Measurements from ENCODE around the gene KAT6B.
"Not testable (repeated sequence)": the region's sequence is repeated elsewhere in the genome, so short reads cannot be mapped to it uniquely, and the experiment has no call there.

Gene KAT6B

DNA sequence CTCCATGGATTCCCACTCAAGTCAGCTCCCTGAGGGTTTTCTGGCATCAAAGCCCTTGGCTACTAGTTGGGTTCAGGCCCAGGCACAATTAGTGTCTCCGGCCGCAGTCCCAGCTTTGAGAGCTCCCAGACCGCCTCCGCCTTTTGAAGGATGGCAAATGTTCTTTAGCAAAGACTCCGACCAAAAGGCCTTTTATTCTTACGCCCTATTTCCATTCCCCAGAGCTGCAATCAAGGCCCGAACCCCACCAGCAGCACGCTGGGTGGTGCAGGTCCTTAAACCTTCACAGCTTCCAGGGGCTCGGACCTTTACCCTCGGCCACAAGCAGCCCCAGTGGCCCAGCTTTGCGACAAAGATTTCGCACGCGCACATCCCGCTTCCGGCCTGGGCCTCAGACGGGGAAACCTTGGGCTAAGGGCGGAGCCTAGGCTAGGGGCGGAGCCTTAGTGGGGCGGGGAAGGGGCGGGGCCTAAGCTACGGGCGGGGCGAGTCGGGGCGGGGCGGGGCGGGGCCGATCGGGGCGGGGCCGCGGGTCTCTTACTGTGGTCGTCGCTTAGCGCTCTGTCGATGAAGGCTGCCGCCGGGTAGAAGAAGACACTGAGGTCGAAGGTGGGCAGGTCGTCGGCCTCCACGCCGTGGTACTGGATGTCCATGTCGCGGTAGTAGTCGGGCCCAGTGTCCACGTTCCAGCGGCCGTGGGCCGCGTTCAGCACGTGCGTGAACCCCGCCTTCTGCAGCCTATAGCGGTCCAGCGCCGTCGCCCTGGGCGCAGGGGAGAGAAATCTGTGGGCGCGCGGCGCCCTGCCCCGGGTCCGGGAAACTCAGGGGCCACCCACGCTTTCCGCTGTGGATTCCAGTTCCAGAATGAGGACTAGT, 217.1 kb downstream of the KAT6B start:
- peak; percentile 27 to 66 (median 52) for DNase-seq

DNA sequence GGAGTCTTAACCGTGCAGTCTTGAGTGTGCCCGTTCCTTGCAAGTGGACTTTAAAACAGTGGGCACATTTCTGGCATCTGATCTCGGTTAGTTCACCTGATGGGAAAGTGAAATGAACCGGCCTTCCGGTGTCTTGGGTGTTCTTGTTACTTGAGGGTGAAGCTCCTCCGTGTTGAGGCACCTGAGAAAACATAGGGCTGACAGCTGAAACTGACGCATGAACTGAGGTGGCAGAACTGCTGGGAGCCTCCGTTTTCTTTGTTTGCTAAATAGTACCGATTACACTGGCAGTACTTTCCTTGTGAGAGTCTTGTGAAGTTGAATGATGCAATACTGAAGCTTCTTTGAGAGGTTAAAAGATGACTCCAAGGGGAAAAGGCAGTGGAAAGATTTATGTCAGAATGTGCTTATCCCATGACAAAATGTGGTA, 222.3 kb downstream of the KAT6B start:
- peak; percentile 24 to 67 (median 45) for DNase-seq

DNA sequence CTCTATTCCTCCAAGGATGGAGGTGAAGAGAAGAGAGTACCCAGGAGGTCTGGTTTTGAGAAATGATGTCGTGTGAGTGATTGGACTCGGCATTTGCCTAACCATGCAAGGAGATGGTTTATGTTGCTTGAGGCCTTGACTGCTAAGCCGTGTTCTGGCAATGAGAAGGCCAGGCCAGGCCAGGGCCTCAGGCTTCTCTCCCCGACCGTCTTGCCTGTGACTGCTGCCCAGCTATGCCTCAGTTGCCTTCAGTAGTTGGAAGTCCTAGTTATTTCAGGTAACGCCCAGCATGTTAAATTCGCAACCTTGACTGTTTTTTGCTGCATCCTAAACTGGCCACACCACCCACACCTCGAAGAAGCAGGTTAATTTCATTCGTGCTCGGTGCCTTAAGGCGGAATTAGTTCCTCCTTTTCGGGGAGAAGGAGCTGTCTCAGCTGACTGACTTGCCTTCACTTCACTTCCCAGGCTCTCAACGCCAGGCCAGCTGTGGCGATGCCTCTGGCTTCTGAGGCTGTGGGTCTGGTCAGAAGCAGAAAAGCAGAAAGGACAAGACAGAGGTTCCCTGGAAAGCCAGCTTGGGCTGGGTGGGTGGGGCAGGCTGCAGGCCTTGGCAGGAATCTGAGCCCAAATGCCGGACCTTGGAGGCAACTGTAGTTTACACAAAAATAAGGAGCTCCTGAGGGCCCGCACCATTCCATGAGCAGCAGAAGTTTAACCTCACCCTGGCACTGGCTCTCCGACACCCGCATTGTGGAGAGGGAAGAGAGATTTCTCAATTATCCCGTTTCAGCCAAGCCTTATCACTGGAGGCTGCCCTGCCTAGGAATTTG, 223.1 kb downstream of the KAT6B start:
- DNase-seq, result peak; percentile 60 to 73 (median 70)

DNA sequence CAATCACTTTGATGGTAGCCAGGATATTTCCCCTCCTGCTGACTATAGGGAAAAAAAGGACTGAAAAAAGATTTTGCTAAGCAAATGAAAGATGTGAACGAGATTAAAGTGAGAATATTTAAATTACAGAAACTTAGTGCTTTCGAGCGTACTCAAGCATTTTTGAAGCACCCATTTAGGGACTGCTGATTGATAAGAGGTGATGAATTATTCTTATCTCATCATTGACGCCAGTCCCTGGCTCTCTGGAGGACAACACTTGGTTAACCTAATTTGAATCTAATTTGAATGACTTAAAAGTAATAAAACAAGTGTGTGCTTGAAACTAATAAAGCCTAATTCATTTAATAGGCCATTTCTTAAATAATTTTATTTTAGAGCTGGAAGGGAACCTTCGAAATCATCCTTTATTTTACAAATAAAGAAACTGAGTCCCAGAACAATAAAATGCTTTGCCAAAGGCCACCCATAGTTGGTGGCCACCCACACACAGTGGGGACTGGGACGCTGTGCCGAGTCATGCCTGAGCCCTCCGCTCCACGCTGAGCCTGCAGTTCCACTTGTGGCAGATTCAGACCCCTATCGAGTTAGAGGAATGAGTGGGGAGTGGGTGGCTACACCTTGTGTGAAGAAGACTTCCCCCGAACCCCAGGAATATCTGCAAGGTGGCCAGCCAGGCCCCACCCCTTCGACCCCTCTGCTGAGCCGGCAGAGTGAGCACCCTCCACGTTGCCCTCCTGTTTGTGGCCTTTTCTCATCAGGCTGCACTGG, 223.9 kb downstream of the KAT6B start:
- DNase-seq, result no peak

DNA sequence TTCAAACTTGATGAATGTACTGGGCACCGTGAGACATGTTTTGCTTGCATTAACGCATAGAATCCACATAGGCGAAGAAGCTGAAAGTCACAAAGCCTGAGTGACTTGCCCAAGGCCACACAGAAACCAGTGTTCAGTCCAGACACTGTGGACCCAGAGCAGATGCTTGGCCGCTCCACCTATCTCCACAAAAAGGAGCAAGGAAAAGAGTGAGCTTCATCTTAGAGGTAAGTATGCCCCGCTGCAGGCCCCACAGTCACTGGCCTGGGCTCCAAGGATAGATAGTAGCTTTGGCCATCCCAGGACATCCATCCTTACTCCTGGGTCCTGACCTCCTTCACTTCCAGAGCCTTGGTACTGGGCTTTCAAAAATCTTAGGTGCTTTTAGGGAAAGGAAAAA, 224.9 kb downstream of the KAT6B start:
- no peak for DNase-seq

DNA sequence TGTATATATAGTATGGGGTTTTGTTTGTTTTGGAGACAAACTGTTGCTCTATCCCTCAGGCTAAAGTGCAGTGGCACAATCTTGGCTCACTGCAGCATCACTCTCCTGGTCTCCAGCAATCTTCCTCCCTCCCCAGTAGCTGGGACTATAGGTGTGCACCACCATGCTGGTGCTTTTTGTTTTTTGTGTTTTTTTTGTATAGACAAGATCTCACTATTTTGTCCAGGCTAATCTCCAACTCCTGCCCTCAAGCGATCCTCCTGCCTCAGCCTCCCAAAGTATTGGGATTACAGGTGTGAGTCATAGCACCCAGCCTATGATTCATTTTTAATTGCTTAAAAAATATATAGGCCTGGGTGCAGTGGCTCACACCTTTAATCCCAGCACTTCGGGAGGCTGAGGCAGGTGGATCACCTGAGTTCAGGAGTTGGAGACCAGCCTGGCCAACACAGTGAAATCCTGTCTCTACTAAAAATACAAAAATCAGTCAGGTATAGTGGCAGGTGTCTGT, 229.6 kb downstream of the KAT6B start:
- DNase-seq, result not testable (repeated sequence)

DNA sequence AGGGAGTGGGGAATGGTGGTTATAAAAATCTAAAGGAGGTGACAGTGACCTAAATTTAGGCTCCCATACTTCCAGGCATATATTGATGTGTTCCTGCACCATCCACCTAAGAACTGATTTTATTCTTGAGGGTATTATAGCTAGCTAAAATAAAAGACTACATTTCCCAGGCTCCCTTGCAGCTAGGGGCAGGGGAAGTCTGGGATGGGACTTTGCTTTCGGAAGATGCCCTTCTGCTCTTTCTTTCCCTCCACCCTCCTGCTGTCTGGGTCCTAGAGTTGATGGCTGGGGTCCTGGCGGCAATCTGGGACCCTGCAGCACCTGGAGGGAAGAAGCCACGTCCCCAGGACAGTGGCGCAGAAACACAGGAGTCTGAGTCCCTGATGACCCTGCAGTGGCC, 231.3 kb downstream of the KAT6B start:
- DNase-seq, result no peak

DNA sequence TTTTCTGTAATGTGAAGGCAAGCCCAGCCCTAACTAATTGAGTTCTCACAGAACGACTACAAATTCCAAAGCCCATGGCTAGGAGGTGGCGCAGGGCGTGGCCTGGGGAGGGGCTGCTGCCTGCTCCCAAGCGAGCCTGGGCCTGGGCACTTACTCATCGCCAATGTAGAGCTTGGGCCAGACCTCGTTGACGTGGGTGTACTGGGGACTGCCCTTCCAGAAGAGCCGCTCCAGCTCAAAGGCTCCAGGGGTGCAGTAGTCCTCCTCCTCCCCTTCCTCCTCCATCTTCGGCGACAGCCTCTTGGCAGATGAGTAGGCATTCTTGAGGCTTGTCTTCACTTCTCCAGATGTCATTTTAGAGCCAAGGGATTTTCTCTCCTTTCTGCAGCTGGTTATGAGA, 231.8 kb downstream of the KAT6B start:
- DNase-seq, result no peak

DNA sequence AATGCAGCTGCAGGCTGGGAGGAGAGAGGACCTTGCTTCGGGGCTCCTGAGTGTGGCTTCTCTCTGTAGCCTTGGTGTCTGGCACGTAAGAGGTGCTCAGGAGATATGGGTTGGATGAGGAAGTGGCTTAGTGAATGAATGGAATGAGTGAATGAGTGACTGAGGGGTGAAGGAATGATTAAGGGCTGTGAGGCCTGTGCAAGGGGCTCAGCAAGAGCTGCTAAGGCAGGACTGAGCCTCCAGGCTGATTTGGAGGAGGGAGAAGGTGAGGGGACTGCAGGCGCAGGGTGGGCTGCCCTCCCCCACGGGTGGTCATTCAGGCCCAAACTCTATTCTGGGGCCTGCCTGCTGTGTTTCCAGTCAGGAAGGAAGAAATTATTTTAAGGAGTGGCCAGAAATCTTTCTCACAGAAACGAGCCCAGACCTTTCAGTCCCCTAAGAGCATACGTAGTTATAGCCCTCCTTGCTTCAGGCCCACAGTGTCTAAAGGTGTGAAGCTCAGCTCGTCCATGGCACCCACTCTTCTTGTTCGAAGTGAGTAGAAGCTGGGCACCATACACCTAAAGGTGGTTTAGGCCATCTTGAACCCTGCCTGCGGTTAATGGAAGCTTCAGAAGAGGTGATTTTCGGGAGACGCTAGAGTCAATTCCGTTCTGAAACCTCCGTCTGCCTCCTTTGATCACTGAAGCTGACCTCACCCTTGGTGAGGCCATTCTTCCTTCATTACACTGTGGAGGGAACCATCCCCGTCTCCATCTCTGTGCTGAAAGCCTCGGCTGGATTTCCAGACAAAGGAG, 235.5 kb downstream of the KAT6B start:
- DNase-seq, result peak in 2 of 4 experiments; percentile 84 to 96

DNA sequence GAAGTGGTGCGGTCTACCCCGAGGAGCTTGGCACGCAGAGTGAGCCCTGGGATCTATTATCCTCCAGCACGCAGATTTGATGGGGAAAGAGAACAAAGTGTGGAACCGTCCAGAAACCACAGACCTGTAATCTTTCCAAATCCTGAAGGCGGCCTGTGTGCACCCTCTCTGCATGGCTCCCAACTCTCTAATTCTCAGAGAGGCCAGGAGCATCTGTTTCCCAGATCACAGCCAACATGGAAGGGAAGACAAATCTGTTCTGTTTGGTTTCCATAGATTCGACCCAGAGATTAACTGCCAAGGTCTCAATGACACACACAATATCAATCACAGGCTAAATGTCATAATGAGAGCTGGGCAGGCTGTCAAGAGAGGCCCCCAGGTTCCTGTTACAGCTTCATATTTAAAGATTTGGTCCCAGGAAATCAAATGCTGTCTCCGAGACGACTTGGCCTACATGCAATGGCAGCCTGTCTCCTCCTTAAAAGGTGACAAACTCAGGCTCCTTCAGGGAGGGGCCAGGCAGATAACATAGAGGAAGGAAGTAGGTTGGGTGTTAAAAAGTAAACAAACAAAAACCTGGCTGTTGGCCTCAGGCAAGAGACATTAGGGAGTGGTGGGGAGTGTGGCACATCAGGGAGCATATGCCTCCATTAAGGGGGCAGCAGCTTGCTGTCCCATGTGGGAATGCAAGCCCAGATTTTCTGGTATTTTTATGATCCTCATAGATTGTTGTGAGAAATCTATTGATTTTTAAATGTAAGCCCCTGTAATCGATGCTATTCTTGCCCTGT, 236.3 kb downstream of the KAT6B start:
- DNase-seq, result peak in 1 of 4 experiments; percentile 90

DNA sequence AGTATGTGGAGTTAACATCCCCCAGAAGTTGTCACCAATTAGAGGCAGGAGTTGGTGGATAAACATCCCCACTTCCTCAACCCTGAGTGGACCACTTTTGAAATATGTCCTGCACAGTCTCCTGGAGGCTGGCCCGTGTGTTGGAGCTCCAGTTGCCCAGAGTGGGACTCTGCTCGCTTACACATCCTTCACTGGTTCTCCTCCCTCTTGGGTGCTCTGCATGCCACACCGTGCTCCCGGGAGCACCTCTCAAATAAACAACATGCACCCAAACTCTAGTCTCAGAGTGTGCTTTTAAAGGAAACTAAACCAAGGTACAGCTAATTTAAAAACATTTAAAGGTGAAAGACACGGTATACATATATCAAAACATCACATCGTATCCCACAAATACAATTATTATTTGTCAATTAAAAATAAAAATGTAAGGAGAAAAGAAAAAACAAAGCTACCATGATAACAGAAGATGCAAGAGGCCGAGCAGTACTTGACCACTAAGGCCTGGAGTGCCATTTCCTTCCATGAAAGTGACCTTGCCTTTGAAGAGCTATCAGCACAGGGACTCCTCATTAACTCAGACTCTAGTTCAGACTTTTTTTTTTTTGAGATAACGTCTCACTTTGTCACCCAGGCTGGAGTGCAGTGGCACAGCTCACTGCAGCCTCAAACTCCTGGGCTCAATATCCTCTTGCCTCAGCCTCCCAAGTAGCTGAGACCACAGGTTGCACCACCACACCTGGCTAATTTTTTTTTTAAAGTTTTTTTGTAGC, 237.2 kb downstream of the KAT6B start:
- no peak for DNase-seq

DNA sequence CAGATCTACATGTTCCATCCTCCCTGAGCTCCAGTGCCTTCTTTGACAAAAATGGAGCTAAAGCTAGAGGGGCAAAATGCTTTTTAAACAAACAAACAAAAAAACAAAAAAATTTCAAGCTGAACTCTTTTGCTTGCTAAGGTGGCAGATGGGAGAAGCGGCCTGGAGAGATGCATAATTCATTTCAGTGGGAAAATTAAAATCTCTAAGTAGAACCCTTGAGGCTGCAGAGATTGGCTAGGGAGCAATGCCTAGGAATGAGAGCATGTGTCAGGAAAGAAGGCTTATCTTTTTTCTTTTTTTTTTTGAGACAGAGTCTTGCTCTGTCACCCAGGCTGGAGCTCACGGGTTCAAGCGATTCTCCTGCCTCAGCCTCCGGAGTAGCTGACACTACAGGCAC, 238.7 kb downstream of the KAT6B start:
- DNase-seq, result no peak

DNA sequence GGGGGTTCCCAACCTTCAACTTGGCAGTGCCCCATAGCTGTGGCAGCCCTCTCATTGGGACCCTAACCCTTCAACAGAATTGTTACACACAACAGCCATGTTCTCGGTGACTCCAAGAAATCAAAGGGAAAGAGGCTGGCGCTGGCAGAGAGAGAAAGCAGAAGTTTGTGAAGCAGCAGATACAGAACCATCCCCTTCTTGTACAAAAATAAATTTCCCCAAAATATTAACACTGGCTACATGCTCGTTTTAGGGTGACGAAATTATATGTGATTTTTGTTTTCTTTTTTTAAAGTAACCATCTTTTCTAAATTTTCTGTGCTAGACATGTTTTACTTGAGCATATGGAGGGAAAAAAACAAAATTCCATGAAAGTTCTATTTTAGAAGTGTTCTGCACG, 239.9 kb downstream of the KAT6B start:
- DNase-seq, result peak; percentile 47 to 67 (median 57)

DNA sequence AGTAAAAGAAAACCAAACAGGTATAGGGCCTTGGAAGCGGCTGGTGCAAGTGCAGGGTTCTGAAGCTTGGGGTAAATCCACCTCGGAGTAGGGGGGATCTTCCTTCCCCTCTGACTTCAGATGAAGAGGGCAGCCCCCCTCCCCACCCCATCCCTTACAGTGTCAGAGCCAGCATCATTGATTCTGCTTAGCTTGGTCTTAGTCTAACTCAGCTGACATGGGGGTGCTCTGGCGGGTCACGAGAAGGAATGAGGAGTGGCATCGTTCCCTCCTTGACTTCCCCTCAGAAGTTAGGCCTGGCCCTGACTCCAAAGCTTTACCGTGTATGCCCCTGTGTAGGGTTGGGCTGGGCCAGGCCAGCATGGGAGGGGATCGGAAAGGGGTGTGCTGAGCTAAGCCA, 240.9 kb downstream of the KAT6B start:
- DNase-seq, result no peak

DNA sequence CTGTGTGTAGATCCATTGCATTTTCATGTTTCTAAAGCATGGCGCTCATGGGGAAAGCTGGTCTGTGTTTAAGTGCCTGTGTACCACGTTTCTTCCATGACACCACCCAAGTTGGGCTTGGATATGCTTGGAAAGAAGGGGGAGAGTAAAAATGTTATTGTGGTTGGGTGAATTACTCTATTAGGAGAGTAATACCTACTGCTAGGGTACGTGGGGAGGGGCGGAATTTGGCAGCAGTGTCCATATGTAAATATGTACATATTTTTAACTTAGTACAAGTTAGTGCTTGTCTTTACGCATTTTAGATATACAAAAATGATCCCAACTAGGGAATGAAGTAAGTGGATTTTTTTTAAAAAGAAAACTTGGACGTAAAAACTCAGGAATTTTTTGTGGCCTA, 242.1 kb downstream of the KAT6B start:
- DNase-seq, result no peak

DNA sequence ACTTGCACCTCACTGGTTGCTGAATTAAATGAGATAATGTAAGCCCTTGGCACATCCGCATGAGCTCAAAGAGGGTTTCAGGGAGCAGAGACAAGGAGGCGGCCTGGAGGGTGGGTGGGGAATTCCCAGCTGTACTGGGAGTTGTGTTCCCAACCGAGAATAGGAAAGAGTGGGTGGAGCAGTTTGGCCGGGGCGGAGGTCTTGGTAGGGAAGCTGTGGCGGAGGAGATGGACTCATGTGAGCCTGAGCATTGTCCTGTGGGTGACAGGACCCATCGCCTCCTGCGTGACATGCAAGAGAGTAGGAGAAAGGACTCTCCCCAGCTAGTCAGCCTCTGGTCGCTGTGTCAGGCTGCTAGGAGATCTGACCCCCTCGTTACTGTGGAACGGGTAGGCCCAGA, 244.1 kb downstream of the KAT6B start:
- DNase-seq, result peak; percentile 83 to 93 (median 88)

DNA sequence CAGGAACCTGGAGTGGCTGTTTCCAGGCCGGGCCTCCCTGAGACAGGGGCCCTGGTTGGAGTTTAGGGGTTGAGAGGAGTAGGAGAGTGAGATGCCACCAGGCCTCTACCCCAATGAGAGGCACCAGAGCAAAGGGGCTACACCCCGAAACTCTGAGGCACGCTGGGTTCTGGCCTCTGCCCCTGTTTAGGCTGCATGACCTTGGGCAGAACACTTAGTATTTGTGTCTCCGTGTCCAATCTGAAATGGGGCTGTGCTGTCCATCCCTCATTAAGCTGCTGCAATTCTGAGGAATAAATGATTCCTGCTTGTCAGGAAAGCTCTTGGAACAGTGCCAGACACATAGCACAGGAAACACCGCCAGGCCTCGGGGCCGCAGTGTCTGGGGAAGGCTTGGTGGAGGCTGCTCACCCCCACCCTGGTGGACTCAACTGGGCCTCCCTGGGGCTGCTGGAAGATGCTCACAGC, 244.6 kb downstream of the KAT6B start:
- peak in 3 of 4 experiments; percentile 13 to 24 (median 14) for DNase-seq

DNA sequence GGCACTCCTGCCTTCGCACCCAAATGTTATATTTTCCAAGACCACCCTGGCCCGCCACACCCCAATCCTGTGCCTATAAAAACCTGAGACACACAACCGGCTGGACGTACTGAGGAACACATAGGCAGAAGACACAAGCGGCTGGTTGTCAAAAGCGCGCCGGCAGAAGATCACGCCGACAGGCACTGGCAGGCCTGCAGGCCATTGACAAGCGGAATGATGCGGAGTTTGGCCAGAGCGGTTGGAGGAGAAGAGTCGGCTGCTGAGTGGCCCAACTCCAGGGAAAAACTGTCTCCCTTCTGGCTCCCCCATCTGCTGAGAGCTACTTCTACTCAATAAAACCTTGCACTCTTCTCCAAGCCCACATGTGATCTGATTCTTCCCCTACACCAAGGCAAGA, 245.4 kb downstream of the KAT6B start:
- no peak for DNase-seq

DNA sequence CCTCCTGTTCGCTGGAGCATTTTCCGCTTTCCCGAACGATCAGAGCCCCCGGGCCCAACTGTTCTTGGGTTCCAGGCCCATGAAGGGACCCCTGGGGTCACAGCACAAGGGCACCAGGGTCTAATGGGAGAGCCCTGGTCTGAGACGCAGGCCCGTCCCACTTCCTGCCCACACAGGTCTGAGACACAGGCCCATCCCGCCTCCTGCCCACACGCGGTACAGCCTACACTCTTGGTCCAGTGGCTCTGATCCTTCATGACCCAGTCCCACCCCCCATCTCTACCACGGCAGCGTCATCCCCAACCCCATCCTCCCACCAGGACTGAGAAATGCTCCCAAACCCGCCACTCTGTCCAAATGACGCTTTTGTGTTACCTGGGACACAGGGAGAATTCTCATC, 246.3 kb downstream of the KAT6B start:
- DNase-seq, result no peak

DNA sequence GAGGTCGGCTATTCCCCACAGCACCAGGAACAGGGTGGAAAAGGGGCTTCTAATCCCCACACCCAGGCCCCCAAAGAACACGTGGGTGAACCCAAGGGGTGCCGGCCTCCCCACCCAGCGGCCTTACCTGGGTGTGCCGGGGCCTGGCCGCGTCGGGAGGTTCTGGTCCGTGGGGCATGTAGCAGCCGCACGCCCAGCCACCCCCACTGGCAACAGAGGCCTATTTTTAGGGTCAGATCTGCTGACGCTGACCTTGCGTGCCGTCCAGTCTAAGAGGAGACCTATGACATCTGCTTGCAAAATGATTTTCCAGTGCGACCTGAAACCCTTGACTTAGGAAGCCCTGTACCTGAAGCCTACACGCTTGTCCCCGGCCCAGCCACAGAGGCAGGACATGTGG, 247.0 kb downstream of the KAT6B start:
- no peak for DNase-seq
